HG03135 (cell line): Measurements from ENCODE around the gene FAAP100.
"Not testable (repeated sequence)": the region's sequence is repeated elsewhere in the genome, so short reads cannot be mapped to it uniquely, and the experiment has no call there.

Experiments used
- ATAC-seq: cut with Tn5 transposase; IDR thresholded peaks from one replicate; pipeline ENCODE4 v1.9.1; 2021; ENCODE audit warnings: mild to moderate bottlenecking, moderate library complexity; ENCODE audit not compliant: unreplicated experiment

FAAP100 gene

DNA sequence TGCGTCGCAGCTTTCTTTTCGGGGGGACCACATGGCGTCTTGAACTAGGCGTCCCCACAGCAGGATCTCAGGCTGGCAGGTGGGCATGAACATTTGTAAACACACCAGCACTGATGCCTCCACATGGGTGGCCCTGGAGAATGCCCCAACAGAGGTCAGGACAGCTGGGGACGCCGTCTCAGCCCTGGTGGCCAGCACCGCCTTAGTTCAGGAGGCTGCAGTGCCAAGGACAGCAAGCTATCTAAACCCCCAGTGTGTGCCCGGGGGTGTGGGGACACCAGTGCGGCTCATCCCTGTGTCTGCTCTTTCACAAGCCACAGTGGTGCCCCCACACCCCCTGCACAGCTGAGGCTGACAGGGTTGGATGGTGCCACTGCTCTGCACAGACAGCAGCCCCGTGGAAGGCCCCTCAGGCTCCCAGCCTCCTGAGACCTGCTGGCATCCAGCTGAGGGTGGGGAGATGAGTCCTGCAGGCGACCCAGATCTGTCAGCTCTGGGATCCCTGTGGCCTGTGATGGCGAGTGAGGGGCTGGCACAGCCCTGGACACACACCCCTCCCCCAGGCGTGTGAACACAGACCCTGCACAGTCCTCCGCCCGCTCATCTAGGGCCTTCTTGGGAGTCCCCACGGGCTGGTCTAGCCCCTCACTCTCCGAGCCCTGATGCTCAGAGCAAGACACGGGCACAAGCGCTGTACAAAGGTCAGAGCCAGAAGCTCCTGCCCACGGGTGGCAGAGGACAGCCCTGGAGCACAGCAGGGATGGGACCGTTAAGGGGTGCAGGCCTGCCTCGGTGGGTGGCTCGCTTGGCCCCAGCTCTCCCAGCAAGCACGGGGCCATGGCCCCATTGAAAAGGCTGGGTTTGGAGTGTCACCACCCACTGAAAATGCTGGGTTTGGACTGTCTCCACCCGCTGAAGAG lies 13.2 kb downstream of the FAAP100 start:
- no peak for ATAC-seq

GRCh38 chr17:81537856-81538555 lies 14.1 kb downstream of the FAAP100 start:
- ATAC-seq = no peak

- no peak for ATAC-seq
Observed at GRCh38 chr17:81537343-81537855, 14.8 kb downstream of the FAAP100 start.

DNA sequence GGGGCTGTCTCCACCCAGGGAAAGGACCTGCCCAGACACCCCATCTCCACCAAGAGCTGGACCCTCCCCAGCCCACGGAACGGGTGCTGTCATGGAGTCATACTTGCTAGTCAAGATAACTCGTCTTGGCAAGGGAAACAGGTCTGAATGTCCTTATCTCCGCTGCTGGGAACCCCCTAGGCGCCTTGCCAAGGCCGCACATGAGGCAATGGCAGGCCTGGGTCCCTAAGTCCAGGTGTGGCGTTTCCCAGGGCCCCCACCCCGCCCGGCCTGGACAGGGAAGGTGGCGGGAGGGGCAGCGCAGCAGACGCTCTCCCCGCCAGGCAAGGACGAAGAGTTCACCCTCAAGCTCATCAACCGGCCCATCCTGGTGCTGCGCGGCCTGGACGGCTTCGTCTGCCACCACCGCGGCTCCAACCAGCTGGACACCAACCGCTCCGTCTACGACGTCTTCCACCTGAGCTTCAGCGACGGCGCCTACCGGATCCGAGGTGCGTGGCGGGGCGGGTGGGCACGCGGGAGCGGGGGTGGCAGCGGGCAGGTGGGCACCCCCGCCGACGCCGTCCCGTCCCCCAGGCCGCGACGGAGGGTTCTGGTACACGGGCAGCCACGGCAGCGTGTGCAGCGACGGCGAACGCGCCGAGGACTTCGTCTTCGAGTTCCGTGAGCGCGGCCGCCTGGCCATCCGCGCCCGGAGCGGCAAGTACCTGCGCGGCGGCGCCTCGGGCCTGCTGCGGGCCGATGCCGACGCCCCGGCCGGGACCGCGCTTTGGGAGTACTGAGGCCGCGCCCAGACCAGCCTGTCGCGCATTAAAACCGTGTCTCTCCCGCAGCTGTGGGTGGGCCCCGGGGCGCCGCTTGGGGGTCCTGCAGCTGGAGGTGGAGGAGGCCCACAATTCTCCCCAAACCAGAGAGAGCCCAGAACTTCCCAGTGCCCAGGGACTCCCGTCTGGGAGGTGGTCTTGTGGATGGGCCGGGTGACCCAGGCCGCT lies 15.6 kb downstream of the FAAP100 start:
- ATAC-seq = no peak

- no peak for ATAC-seq
Observed at GRCh38 chr17:81535480-81536298, 16.5 kb downstream of the FAAP100 start.

DNA sequence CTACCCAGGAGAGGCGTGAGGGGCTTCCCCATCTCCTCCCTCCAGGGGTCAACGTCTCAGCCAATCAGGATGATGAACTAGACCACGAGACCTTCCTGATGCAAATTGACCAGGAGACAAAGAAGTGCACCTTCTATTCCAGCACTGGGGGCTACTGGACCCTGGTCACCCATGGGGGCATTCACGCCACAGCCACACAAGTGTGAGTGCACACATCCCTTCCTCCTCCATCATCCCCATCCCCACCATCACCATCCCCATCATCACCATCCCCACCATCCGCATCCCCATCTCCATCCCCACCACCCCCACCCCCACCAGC lies 17.2 kb downstream of the FAAP100 start:
- ATAC-seq = no peak

DNA sequence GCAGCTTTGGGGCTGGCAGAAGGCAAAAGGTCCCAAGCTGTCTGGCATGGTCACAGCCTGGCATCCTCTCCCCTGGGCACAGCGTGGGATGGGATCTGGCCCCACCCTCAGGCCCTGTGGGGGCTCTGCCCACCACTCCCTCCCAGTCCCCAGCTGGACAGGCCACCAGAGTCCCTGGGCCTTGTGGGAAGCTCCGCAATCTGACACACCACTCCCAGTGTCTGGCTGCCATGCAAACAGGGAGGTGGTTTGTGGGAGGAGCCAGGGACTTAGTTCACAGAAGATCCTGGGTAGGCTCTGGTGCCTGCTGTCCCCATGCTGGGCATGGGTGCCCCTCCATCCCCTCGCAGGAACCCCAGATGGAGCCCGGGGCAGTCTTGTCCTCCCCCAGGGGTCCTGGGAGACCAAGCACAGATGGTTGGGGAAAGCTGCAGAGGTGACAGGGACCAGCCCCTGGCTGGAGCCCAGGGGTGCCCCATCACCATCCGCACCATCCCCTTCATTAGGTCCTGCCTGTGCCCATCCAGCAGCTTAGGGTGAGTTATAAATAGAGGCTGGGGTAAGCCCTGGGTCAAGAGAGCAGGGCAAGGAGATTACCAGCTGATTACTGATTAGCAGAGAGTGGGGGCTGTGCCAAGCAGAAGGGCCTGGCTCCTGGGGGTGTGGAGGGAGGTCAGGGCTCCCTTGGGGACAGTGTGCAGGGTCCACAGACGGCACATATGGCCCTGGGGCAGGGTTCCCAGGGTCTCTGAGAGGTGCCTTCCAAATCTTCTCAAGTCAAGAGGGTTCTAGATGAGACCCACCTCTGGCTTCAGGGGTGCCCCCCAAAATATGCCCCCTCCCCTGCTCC lies 17.8 kb downstream of the FAAP100 start:
- ATAC-seq = no peak

DNA sequence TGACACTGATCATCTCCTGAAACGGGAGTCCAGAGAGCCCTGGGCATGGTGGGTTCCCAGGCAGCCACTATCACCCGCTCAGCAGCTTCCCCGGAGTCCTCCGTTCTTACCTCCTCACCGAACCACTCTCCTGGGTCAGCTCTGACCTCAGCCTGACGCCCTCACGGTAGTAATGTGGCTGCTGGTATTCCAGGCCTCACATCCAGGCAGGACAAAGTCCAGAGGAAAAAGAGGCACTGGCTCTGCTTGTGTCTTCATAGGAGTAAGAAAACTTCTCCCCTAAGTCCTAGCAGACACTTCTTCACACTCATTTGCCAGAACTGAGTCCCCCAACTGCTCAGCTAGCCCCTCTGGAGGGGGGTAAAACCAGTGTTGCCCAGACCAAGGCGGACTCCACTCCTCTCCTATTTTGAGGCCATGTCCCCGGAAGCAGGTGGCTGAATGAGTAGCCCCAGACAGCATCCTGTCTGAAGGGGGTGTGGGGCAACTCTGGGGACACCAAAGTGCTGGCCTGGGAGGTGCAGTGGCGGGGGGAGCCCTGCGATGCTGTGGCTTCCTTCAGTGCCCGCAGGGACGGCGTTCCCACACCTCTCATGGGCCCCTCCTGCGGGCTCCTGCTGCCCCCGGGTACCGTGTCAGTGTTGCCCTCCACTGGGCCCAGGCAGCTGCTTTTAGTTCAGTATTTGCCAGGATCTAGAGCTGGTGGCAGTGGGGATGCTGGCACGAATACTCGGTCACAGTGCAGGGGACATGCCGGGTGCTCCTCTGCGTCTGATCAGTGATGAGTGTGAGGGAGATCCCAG lies 18.6 kb downstream of the FAAP100 start:
- no peak for ATAC-seq

- no peak for ATAC-seq
Observed at GRCh38 chr17:81532490-81533287, 19.5 kb downstream of the FAAP100 start.

- not testable (repeated sequence) for ATAC-seq
Observed at GRCh38 chr17:81531998-81532404, 20.2 kb downstream of the FAAP100 start.

DNA sequence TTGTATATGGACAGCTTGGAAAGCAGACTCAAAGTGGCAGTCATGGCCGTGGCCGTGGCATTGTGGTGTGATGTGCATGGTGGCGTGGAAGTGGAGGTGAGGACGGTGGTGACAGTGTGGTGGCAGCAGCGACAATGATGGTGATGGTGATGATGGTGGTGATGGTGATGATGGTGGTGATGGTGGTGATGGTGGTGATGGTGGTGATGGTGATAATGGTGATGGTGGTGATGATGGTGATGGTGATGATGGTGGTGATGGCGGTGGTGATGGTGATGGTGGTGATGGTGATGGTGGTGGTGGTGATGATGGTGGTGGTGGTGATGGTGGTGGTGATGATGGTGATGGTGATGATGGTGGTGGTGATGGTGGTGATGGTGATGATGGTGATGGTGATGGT lies 21.1 kb downstream of the FAAP100 start:
- ATAC-seq = not testable (repeated sequence)

GRCh38 chr17:81529437-81529803 lies 22.7 kb downstream of the FAAP100 start:
- ATAC-seq = no peak

DNA sequence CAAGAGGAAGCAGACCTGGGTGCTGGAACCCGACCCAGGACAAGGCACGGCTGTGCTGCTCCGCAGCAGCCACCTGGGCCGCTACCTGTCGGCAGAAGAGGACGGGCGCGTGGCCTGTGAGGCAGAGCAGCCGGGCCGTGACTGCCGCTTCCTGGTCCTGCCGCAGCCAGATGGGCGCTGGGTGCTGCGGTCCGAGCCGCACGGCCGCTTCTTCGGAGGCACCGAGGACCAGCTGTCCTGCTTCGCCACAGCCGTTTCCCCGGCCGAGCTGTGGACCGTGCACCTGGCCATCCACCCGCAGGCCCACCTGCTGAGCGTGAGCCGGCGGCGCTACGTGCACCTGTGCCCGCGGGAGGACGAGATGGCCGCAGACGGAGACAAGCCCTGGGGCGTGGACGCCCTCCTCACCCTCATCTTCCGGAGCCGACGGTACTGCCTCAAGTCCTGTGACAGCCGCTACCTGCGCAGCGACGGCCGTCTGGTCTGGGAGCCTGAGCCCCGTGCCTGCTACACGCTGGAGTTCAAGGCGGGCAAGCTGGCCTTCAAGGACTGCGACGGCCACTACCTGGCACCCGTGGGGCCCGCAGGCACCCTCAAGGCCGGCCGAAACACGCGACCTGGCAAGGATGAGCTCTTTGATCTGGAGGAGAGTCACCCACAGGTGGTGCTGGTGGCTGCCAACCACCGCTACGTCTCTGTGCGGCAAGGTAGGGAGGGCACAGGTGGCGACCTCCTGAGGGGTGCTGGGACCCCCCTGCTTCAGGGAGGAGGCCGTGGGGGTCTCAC lies 23.3 kb downstream of the FAAP100 start:
- ATAC-seq = no peak

DNA sequence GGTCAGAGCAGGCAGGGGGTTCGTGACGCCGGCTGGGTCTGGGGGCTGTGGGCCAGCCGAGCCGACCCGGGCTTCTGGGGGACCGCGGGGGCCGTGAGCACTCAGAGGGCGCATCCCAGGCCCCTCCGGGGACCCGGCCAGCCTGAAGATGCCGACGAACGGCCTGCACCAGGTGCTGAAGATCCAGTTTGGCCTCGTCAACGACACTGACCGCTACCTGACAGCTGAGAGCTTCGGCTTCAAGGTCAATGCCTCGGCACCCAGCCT lies 23.8 kb downstream of the FAAP100 start:
- no peak for ATAC-seq

- no peak for ATAC-seq
Observed at GRCh38 chr17:81527591-81528383, 24.4 kb downstream of the FAAP100 start, which contains the start of gene FSCN2. Gene FSCN2, plus strand, starts transcription at chr17:81528377. Its CDS starts 155 bp downstream, at chr17:81528532.
